Stimulated activated CD8-positive, alpha-beta memory T cell treated with anti-CD3 and anti-CD28 coated beads, Interleukin-4, amount 100 ng/mL, for 24 hours (primary cell): ENCODE measurements around the gene RLBP1.
"Not testable (repeated sequence)": the region's sequence is repeated elsewhere in the genome, so short reads cannot be mapped to it uniquely, and the experiment has no call there.

ENCODE experiments used
- DNase-seq: peaks from one replicate; pipeline ENCODE4 v3.0.0-alpha.2; 2020; ENCODE audit warnings: low read depth

Gene RLBP1

GRCh38 chr15:89221543-89221942, at the start of gene RLBP1:
TSS of gene RLBP1 (minus strand) at chr15:89221579. CDS start at chr15:89218975, 2,604 bp downstream.
- no peak for DNase-seq

- not testable (repeated sequence) for DNase-seq
Measured at GRCh38 chr15:89250142-89250541, 28.8 kb upstream of the RLBP1 start.

GRCh38 chr15:89248584-89248983, 27.2 kb upstream of the RLBP1 start:
- no peak for DNase-seq

DNA sequence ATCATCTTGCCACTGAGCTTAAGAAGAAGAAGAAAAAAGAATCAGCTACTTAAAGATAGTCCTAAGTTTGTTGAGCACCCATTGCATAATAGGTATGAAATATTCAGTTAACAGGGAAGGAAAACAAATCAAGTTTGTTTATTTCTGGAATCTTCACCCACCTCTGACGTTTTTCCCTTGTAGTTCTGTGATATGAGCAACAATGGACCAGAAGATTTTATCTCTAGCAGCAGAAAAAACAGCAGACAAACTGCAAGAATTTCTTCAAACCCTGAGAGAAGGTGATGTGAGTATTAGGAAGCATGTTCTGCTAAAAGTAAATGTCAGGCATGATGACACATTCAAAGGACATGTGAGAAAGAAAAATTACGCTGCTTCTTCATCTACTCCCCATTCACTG, 26.1 kb upstream of the RLBP1 start:
- DNase-seq, result no peak

DNA sequence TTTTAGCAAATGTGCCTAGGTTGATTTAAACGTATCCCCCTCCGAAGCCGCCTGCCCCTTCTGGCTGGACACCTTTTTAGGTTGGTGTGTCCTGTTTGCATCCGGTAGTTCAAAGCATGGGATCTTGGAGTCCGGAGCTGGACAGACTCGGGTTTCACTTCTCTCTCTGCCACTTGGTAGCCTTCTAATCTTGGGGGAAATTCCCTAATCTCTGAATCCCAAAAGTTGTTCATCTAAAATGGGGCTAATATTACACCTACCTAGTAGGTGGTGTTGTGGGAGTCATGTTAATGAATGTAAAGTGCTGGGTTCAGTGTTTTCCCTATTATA, 23.2 kb upstream of the RLBP1 start:
- DNase-seq, result no peak

DNA sequence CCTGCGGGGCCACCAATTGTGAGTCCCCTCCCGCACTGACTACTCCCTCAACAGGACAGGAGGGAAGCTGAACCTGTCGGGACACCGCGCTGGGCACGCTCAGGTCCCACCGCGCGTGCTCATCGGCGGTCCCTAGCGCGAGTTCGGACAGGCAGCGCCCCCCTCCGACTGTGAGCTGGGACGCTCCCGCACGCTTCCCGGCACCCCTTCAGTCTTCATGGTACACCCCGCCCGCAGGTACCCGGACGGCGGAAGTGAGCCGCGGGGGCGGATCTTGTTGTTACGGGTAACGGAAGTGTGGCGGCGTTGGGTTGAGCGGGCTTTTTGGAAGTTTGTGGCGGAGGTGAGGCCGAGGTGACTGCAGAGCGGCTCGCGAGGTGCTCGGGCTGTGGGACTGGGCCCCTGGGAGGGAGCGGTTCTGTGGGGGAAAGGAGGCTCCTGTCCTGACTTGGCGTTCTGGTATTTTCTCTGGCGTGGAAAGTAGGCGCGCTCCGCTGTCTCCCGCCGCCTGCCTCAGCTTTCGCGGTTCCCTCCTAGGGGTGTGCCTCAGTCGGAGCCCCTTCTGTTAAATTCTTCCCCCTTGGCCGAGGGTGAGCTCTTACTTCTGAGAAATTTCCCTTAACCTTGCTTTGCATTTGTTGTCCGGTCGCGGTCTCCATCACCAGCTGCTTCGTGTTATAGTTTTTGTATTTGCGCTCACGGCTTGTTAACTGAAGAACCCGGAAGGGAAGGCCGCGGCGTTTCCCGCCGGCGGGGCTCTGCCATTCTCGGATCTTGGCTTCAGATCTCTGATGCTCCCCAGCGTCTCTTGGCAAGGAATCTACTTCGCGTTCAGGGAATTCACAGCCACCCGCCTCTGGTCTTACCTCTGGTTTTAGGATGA, 22.6 kb upstream of the RLBP1 start, which contains the start of gene FANCI:
TSS of gene FANCI (plus strand) at position 289 of the 883 bp plus-strand sequence. CDS start 3,669 bp downstream, outside the sequence.
- peak; percentile 95 for DNase-seq

GRCh38 chr15:89243046-89243690, 21.8 kb upstream of the RLBP1 start:
- no peak for DNase-seq

- DNase-seq, result not testable (repeated sequence)
Measured at GRCh38 chr15:89239883-89240810, 18.8 kb upstream of the RLBP1 start.

DNA sequence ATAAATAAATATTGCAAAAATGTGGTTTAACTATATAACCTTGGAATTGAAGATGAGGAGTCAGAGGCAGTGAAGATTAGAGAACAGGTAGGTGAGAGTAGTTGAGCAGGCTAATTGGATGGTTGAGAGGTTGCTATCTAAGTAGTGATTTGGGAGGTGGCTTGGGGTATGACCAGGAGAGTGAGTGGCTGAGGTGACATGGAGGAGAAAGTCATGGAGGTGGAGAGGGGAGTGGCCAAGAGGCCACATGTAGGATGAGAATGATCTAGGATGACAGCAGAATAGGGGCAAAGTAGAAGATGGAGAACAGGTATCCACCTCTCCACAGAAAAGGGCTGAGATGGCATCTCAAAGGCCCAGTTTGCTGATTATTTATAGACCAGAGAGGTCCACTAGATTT, 10.5 kb upstream of the RLBP1 start:
- no peak for DNase-seq

DNA sequence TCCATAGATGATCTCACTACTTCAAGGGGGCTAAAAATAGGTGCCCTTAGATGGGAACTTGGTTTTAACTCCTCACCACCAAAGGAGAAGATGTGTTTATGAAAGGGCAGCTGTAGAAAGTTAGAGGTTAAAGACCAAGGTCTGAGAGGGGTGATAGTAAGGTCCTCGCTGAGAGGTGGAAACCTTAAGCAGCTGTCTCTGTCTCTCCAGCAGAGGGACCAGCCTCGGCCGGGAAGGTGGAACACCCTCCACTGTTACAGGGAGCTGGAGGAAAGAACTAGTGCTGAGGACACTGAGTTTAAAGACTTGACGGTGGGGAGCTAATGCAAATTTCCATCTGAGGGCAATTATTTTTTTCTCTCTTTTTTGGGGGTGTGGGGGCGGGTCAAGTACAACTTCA, 8.9 kb upstream of the RLBP1 start:
- no peak for DNase-seq

DNA sequence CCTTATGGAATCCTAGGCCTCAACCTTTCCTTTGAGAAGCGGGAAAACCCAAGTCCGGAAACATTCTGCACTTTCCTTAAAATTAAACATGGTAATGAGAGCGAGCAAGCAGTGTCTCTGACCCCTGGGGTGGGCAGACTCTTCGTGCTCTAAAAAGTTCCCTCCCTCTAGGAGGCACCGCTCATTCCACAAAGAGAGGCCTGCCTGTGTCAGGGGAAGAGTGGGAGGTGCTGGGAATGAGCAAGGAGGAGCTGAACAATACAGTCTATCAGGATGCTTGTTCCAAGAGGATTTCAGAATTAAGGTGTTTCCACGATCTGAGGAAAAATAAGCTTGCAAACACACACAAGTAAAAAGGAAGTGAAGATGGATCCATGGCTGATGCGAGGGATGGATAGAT, 6.0 kb upstream of the RLBP1 start:
- no peak for DNase-seq

DNA sequence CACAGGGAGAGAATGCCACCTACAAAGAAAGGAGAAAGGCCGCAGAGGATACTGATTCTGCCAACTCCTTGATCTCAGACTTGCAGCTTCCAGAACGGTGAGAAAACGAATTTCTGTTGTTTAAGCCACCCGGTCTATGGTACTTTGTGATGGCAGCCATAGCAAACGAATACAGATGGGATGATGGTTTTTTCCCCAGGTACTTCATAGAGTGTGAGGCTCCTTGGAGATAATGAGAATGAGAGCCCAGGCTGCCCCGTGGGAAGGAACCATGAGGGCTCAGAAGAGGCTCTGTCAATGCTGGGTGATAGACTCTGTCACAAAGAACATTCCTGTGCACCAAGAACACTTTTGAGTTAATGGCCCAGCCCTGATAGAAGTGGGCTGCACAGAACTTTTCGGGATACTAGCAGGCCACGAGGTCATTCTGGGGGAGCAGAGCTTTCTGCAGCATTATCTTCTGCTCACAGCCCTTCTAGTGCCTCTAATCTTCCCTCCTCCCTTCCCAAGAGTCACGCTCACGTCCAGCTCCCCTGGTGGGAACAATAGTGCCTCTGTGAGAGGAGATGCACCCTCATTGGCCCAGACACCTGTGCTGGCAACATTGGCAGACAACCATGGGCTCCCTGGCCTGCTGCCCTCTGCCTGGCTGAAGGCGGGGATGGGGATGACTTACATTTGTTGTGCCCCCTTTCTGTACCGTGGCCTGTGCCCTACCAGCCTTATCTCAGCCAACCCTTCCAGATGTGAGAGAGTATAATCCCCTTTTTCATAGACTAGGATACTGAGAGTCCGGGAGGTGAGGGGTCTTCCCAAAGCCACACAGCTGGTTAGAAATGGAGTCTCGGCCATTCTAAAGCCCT, 5.2 kb upstream of the RLBP1 start:
- no peak for DNase-seq

DNA sequence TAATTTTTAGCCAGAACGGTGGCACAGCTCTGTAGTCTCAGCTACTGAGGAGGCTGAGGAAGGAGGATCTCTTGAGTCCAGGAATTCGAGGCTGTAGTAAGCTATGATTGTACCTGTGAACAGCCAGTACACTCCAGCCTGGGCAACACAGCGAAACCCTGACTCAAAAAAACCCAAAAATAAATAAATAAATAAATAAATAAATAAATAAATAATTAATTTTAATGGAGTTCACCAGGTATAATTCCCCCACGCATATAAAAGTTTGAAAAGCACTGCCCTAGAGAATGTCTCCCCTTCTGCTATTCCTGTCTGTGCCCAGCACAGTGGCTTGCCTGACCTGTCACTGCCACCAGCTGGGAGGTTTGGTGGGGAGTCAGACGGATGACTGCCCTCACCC, 4.2 kb upstream of the RLBP1 start:
- no peak for DNase-seq

DNA sequence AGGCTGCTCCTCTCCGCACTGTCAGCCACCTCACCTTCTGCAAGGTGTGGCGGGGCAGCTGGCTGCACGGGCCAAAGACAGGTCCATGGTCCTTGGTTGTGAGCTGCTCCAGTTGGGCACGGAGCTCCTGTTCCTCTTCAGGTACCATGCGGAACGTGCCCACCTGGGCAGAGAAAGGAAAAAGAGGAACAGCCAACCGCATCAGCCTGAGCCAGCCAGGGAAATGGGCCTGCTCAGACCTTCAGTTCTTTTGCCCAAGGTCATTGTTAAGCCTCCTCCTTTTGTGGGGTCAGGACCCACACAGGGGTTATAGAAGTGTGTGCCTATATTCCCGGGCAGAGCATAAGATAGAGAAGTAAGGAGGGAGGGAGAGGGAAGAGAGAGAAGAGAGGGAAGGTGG, 2.8 kb downstream of the RLBP1 start:
- no peak for DNase-seq

GRCh38 chr15:89217686-89218376, 3.5 kb downstream of the RLBP1 start:
- no peak for DNase-seq

DNA sequence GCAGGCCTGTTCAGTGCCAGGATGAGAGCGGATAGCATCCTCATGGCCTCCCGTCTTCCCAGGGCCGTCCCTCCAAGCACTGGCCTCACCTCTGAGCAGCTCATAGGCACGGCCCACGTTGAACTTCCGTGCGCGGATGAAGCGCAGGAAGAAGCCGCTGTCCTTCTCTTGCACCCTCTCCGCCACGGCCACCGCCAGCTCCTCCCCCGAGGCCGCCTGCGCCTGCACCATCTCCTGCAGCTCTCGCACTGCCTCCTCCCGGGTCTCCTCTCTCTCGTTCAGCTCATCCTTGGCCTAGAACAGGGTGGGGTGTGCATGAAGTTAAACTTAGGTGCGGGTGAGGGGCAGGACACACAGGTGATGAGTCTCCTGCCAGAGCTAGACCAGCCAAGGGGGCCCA, 4.3 kb downstream of the RLBP1 start:
- DNase-seq, result no peak

GRCh38 chr15:89215627-89216026, 5.8 kb downstream of the RLBP1 start:
- no peak for DNase-seq

DNA sequence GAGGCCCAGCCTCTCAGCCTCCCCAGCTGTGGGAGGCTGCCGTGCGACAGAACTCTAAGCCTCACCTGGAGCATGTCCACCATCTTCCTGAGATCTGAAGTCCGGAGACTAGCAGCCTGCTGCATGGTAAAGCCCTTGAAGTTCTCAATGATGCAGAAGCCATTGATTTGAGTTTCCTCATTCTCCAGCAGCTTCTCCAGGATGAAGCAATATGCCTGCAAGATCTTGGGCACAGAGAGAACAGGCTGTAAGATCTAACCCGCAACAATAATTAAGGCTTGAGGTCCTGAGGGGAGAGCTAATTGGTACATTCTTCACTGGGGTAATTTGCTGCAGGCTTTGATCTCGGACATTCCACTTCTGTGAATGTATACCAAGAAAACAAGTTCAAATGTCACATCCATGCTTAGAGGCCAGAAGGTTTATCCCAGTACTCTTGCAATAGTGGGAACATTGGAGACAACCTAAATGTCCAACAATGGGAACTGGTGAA, 9.7 kb downstream of the RLBP1 start:
- no peak for DNase-seq

DNA sequence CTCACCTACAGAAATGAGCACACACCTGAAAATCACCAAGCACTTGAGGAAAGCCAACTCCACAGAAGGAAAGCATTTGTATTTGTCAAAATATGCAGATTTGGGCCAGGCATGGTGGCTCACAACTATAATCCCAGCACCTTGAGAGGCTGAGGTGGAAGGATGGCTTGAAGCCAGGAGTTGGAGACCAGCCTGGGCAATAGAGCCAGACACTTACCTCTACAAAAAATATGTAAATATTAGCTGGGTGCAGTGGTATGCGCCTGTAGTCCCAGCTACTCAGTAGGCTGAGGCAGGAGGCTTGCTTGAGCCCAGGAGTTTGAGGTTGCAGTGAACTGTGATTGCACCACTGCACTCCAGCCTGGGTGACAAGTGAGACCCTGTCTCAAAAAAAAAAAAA, 12.3 kb downstream of the RLBP1 start:
- no peak for DNase-seq

GRCh38 chr15:89208256-89208655, 13.1 kb downstream of the RLBP1 start:
- DNase-seq, result no peak

DNA sequence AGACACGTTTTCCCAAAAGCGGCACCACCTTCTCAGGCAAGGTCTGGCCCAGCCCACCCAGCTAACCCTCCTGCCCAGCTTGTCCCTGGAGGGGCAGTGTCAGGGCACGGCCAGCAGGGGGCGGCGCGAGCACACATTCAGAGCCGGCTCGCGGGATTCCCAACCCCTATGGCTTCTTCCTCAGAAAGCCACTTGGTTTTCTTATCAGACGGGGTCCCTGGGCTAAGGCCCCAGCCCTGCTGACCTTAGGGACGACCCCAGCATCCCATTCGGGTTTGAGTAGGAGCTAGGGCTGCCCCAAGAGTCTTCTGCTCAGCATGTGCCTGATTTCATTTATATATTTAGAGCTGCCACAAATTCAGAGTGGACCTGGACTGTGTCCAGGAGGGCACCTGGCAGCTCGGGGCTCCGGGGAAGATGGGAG, 14.5 kb downstream of the RLBP1 start:
- DNase-seq, result peak; percentile 57
